A549 (cell line): ENCODE data around the gene FXYD7.

Source experiments
- CBX8 ChIP-seq: fragments of 200-600 bp; sonication (generic); IDR thresholded peaks from 2 replicates; pipeline ENCODE4 v1.6.1; 2016
- CTCF ChIP-seq: fragments of >200 bp; sonication (Bioruptor Twin); formaldehyde crosslinking; IDR thresholded peaks from 3 replicates; pipeline ENCODE4 v1.5.1; 2016
- KDM1A ChIP-seq: fragments of 200-600 bp; sonication (generic); IDR thresholded peaks from 2 replicates; pipeline ENCODE4 v1.6.1; 2016; ENCODE audit warnings: low read depth, mild to moderate bottlenecking
- NPAS2 ChIP-seq: fragments of 250-450 bp; sonication (Bioruptor Pico); IDR thresholded peaks from 2 replicates; pipeline ENCODE4 v1.8.0; 2022; ENCODE audit warnings: mild to moderate bottlenecking, moderate library complexity, borderline replicate concordance
- POLR2A ChIP-seq: IDR thresholded peaks from 2 replicates; pipeline ENCODE4 v1.6.1; 2012; ENCODE audit warnings: mild to moderate bottlenecking, low read length
- RFX5 ChIP-seq: fragments of 450-650 bp; IDR thresholded peaks from 2 replicates; pipeline ENCODE4 v1.7.1; 2014; ENCODE audit warnings: antibody characterized with exemption, mild to moderate bottlenecking, moderate library complexity

- TF ChIP-seq CBX8 (no peak), CTCF (no peak), KDM1A (no peak), RFX5 (no peak), NPAS2 (CRISPR knock-in tag) (no peak), POLR2A (no peak)
Measured at GRCh38 chr19:35150445-35150844, 7.4 kb downstream of the FXYD7 start.
